HS-5 (cell line): ENCODE measurements around the gene RAB17.
"Not testable (repeated sequence)": the region's sequence is repeated elsewhere in the genome, so short reads cannot be mapped to it uniquely, and the experiment has no call there.

Experiments used
- DNase-seq: peaks from one replicate; pipeline ENCODE4 v3.0.0-alpha.2; 2012; ENCODE audit warnings: low read depth

The RAB17 gene

DNA sequence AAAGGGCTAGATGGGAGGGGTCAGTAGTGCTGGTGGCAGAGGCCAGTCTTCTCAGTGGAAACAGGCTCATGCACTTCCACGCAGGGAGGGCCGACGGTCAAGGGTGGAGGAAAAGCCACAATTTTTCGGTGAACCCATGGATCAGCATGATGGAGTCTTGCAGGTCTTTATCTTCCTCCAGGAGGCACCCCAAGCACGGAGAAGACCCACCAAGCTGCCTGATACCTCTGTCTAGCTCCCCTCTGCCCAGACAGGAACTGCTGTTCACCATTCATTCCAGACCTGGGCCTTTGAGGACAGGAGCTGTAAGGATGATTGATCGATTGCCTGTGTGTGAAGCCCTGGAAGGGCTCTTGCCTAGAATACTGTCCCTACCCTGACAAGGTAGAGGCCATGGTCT lies 34.0 kb upstream of the RAB17 start:
- DNase-seq: no peak

GRCh38 chr2:237623428-237624403 lies 33.2 kb upstream of the RAB17 start:
- no peak for DNase-seq

DNA sequence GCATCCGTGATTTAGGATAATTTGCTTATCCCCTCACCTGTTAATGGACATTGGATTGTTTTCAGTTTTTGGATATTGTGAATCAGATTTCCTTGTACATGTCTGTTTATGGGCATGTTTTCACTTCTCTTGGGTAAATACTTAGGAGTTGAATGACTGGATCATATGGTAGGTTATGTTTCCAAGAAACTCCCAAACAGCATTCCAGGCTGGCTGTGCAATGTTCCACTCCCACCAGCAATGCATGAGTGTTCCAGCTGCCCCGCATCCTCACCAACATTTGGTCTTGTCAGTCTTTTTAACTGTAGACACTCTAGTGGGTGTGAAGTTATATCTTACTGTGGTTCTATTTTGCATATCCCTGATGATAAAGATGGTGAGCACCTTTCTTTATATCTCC lies 27.9 kb upstream of the RAB17 start:
- DNase-seq: peak; percentile 24

DNA sequence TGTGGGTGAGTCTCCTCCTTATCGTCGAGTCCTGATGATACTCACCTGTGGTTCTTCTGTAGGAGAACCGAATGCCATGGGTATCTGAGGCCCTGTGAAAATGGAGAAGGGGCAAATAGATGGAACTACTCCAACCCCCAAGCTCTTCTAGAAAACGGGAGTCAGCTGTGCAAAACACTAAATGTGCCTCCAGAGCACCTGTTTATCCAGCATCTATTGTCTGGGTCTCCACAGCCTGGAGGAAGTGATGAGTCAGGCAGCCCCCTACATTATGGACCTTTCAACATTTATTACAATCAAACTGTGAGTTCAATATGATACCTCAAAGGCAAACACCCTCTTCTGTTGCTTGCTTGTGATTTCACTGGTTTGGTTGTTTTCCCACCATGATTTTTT lies 27.1 kb upstream of the RAB17 start:
- DNase-seq: no peak

DNA sequence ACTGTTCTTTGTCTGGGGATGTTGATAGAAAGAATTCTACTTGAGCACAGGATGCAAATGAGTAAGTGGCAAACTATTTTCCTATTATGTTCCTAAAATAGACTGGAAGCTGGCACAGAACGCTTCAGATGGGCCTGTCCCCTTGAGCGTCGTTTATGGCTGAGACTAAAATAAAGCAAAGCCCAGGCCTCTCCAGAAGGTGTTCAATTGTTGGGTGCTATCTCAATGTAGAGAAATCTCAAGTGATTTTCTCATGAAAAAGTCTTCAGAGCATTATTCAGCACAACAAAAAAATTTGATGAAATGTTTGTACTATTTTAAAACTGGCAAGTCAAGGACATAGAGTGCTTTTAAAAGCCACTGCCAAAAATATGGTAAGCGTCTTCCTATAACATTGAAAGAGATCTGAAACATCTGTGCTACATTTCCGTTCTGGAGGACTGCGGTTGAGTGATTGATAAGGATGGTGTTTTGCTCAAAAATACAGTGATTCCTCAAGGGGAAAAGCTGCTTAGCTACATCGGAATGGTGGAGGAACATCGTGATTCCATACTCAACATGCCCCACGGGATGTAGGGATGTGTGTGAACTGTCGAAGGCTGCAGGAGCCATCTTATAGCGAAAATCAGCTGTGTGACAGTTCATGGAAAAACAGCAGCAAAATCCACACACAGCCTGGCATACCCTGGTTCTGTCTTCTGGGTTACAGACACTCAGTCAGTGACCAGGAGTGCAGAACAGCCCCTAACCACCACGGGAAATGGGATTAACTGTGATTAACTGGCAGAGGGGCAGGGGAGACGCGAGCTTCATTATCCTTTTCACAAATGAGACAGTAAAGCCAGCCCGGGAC lies 26.4 kb upstream of the RAB17 start:
- peak; percentile 67 for DNase-seq

DNA sequence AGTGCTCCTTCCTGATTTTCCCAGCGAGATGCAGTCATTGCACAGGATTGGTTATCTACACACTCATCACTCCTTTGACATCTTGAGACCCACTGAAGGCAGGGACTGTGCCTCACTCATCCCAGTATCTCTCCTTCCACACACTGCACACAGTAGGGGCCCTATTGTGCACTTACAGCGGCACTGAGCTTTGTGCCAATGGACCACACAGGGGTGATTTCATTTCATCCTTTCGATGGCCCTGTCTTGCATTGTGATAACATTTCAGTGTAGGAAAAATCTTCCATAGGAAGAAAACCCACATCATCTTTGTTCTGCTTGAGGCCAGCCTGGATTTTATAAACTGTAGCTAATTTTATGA lies 25.8 kb upstream of the RAB17 start:
- DNase-seq: no peak

- DNase-seq: no peak
Measured at GRCh38 chr2:237615631-237616249, 25.2 kb upstream of the RAB17 start.

DNA sequence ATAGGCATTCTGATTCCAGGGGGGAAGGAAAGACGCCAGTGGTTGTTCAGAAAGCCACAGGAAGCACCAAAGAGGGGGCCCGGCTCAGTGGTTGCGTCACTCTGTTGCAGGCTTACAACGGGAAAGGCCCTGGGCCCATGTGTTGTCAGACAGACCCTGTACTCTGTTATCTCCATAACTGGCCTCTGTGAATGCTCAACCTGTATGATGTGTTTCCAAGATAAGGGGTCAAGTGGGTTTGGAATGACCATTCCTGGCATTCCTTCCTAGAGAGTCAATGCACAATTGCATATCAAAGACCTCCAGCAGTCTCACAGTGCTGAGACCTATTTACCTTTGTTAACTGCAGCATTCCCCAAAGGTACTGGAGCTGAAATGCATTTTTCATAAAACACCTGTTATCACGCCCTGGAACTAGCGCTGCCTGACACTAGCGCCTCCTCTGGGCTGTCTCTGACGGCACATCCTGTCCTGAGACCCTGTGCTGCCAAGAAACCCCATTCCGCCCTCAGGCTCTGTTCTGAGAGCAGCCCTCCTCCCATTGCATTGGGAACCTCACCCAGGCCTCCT lies 23.7 kb upstream of the RAB17 start:
- DNase-seq: no peak

- no peak for DNase-seq
Measured at GRCh38 chr2:237613679-237614078, 23.1 kb upstream of the RAB17 start.

- no peak for DNase-seq
Measured at GRCh38 chr2:237612527-237613357, 22.2 kb upstream of the RAB17 start.

GRCh38 chr2:237606522-237606921 lies 16.0 kb upstream of the RAB17 start:
- DNase-seq: not testable (repeated sequence)

GRCh38 chr2:237604960-237605359 lies 14.4 kb upstream of the RAB17 start:
- no peak for DNase-seq

DNA sequence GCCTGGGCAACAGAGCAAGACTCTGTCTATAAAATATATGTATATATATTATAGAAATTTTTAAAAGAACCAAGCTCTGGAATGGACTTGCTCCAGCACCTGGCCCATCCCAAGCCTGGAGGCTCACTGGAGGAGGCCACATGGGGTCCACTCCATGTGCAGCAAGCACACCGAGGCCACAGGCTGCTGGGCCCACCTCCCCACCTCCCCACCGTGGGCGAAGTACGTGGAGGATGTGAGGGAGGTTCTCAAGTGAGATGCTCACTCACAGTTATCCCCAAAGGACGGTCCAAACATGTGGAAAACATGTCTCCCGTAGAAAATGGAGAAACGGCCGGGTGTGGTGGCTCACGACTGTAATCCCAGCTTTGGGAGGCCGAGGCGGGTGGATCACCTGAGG lies 13.9 kb upstream of the RAB17 start:
- no peak for DNase-seq

- no peak for DNase-seq
Measured at GRCh38 chr2:237603718-237604362, 13.3 kb upstream of the RAB17 start.

DNA sequence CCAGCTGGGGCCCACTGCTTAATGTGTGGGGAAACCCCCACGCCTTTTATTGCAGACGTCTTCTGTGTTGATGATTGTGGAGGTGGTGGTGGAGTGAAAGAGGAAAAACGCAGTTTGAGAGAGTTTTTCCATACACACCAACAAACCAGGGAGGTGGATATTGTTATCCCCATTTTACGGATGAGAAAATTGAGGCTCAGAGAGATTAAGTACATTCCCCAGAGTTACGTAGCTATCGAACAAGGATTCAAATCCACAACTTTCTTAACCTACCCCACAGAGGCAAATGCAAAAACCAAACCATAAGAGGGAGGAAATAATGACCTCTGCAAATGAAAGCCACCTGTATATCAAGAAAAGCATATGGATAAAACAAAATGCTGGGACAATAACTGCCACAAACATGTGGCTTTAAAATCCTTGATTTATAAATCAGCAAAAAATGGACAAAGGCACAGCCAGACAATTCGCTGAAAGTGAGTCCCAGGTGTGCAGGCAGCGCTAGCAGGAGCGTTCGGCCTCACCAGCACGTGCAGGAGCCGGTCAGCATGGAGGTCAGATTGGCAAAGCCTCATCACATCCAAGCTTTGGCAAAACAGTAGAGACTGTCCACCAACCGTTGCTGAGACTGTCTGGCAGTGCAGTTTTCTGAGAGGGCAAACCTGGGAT lies 12.6 kb upstream of the RAB17 start:
- DNase-seq: no peak

DNA sequence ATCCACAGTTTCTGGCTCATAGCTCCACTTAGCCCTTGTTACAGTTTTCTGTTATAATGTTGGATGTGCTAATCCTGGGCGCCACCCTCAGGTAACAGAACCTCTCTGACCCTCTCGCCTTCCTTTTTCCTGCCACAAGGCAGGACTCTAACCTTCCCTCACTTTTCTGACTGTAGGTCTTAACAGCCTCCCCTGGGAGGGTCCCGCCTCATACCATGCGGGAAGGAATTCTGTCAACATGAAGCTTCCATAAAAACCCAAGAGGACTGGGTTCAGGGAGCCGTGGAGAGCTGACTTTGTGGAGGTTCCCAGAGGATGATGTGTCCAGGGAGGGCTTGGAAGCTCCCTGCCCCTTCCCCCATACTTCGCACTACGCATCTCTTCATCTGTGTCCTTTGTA lies 11.9 kb upstream of the RAB17 start:
- no peak for DNase-seq

DNA sequence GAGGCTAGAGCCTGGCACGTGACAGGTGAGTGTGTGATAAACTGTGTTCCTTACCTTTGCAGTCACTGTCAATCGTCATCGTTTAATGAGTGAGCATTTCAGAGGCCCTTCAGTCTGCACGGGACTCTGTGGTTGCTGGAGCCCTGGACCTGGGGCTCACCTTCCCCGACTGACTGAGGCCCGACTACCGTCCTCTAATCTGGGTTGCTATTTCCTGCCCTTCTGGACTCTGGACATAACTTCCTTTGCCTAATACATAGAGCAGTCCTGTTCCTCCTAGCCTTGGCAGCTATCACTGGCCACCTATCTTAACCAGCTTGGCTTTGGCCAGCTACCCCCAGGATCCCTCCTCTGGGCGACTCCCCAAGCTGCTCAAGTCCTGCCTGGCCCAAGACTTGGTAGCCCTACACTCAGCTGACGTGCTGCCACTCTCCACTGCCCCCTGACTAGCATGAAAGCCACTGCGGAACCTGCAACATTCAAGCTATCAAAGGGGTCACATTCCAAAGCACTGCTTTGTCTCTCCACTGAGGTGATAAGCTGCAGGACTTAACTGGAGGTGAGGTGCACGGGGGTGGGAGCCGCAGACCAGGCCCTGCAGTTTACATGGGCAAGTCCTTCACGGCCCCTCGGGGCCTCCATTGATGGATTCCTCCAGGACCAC lies 11.1 kb upstream of the RAB17 start:
- DNase-seq: no peak

DNA sequence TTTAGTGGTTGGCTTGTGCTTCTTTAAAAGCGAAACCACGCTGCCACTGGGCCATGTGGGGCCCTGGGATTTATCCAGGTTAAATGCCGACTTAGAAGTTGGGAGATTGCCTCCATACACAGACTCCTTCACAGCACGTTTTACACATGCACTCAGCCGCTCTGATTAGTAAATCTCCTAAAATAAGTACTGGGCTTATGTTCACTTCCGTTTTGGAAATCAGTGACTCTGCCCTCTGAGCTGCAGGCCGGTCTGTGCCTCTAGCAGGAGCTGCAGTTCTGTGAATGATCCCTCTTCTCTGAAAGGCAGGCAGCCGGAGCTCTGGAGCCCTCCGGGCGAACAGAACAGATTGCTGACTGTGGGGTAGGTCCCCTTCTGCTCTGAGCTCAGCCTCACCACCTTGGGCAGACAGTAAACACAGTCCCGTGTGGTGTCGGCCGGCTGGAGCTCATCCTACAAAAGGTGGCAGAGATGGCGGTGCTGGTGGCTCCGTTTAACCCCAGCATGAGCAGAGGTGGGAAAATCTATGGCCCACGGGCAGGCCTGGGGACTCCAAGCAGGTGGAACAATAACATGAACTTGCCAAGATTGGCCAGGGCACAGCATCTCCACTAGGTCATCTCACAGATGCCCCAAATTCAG lies 9.8 kb upstream of the RAB17 start:
- no peak for DNase-seq

- no peak for DNase-seq
Measured at GRCh38 chr2:237599465-237600110, 9.1 kb upstream of the RAB17 start.
